BJ (cell line): ENCODE measurements around the gene AVL9. TPM values are rescaled to one million over a fixed set of nuclear protein-coding genes. Genes with fewer than 3 reads are reported as not detected.

Source experiments
- CTCF ChIA-PET: fragments of 350-600 bp; formaldehyde crosslinking; extraction: SDS; loops from one replicate; lab custom pipeline; 2021; ENCODE audit warnings: antibody characterized with exemption, inconsistent platforms; lab: Yijun Ruan, JAX
- POLR2A ChIA-PET: fragments of 300-600 bp; sonication (Branson Sonifier 250); formaldehyde crosslinking; extraction: SDS; loops from one replicate; lab custom pipeline; 2021; ENCODE audit warnings: antibody characterized with exemption; lab: Charles Lee
- DNase-seq: peaks from one replicate; pipeline ENCODE4 v3.0.0-alpha.2; 2011; ENCODE audit warnings: low read depth
- H3K27me3 ChIP-seq: 2 replicates; pipeline ENCODE4 v1.6.0; 2011; ENCODE audit warnings: low read length; ENCODE audit not compliant: control insufficient read depth, insufficient read depth
- H3K36me3 ChIP-seq: 2 replicates; pipeline ENCODE4 v1.5.1; 2011; ENCODE audit warnings: low read length; ENCODE audit not compliant: control insufficient read depth, insufficient read depth
- H3K4me3 ChIP-seq: 2 replicates; pipeline ENCODE4 v1.5.1; 2011; ENCODE audit warnings: low read depth, mild to moderate bottlenecking, control low read depth, low read length
- CTCF ChIP-seq: IDR thresholded peaks from 2 replicates; pipeline ENCODE4 v1.5.1; 2011; ENCODE audit warnings: low read depth, mild to moderate bottlenecking, control low read depth, inconsistent platforms, low read length, moderate library complexity; ENCODE audit not compliant: insufficient read depth
- polyA plus RNA-seq: library from polyadenylated mRNA; depleted of rRNA; stranded (reverse); fragments of >200 nt; gene quantifications from 2 replicates; pipeline ENCODE4 v1.2.3, GENCODE V29; 2011

The AVL9 gene
- polyA plus RNA-seq, 1 experiment = 12.0 TPM

GRCh38 chr7:32506266-32507054, 11.2 kb downstream of the AVL9 start:
- Histone ChIP-seq H3K27me3 (no peaks in the 10 kb centered on the region), H3K36me3 (no peaks in the 10 kb centered on the region), H3K4me3 (no peak overlapping the region)
- no peak for TF ChIP-seq CTCF
- CTCF ChIA-PET = no interaction called here
- POLR2A ChIA-PET = no interaction called here
- DNase-seq = peak; percentile 44

- no peak for DNase-seq
- Histone ChIP-seq H3K27me3 (no peaks in the 10 kb centered on the region), H3K4me3 (no peak overlapping the region), H3K36me3 (no peaks in the 10 kb centered on the region)
- CTCF ChIA-PET = no interaction called here
- no peak for TF ChIP-seq CTCF
- POLR2A ChIA-PET = no interaction called here
These were observed 12.1 kb downstream of the AVL9 start for GRCh38 chr7:32507414-32507813.

- TF ChIP-seq CTCF = no peak
- ChIA-PET POLR2A (no interaction called here), CTCF (interaction anchor here (1.3 kb wide), 1 partner anchor 11 kb away, joined by 3 read pairs; no protein-coding TSS in a partner anchor)
- no peak for DNase-seq
- H3K27me3 ChIP-seq = no peaks in the 10 kb centered on the region
- H3K36me3 ChIP-seq = no peaks in the 10 kb centered on the region
- no peak overlapping the region for H3K4me3 ChIP-seq
These were observed 16.5 kb downstream of the AVL9 start for GRCh38 chr7:32511791-32512190.

- TF ChIP-seq CTCF = no peak
- DNase-seq = no peak
- H3K36me3 ChIP-seq = no peaks in the 10 kb centered on the region
- H3K4me3 ChIP-seq = no peak overlapping the region
- no peaks in the 10 kb centered on the region for H3K27me3 ChIP-seq
- ChIA-PET POLR2A (no interaction called here), CTCF (interaction anchor here (1.3 kb wide), 1 partner anchor 12 kb away, joined by 3 read pairs; no protein-coding TSS in a partner anchor)
These were observed 17.9 kb downstream of the AVL9 start for GRCh38 chr7:32513210-32513609.

- H3K27me3 ChIP-seq = no peaks in the 10 kb centered on the region
- ChIA-PET CTCF (no interaction called here), POLR2A (no interaction called here)
- no peak for TF ChIP-seq CTCF
- DNase-seq = no peak
- no peaks in the 10 kb centered on the region for H3K36me3 ChIP-seq
- H3K4me3 ChIP-seq = no peak overlapping the region
These were observed 20.7 kb downstream of the AVL9 start for GRCh38 chr7:32515890-32516550.
